Stimulated activated CD8-positive, alpha-beta memory T cell treated with anti-CD3 and anti-CD28 coated beads, Interleukin-15, amount 100 ng/mL, for 48 hours (primary cell): ENCODE data around the gene CARD14.
"Not testable (repeated sequence)": the region's sequence is repeated elsewhere in the genome, so short reads cannot be mapped to it uniquely, and the experiment has no call there.

Experiments
- DNase-seq, 2 donors: peaks; one replicate each; pipeline ENCODE4 v3.0.0-alpha.2; 2020; ENCODE audit warnings: low read depth in 2 of 2

CARD14 gene

GRCh38 chr17:80223838-80224497 lies 54.1 kb downstream of the CARD14 start:
- no peak for DNase-seq

DNA sequence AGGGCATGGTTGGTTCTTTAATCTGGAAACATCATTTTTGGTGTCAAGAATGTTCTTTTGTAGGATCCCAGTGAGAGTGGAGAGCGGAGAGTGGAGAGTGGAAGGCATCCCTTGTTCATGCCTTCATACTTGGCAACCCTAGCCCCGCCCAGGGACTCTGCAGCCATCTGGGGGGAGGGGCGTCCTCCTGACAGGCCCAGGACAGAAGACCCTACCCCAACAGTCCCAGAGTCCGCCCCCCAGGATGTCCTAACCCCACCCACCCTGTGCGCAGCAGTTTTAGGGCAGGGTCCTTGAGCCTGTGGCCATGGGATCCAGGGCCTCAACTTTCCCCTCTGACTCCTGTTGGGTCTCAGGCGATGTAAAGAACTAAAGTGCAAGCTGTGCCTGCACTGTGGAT lies 54.9 kb downstream of the CARD14 start:
- DNase-seq, result no peak

- DNase-seq, result no peak
These were observed 55.4 kb downstream of the CARD14 start for GRCh38 chr17:80225230-80225629.

- DNase-seq, result no peak
These were observed 57.3 kb downstream of the CARD14 start for GRCh38 chr17:80227156-80227555.

- DNase-seq, result no peak
These were observed 57.8 kb downstream of the CARD14 start for GRCh38 chr17:80227666-80228065.

GRCh38 chr17:80228477-80228876 lies 58.6 kb downstream of the CARD14 start:
- DNase-seq, result no peak

DNA sequence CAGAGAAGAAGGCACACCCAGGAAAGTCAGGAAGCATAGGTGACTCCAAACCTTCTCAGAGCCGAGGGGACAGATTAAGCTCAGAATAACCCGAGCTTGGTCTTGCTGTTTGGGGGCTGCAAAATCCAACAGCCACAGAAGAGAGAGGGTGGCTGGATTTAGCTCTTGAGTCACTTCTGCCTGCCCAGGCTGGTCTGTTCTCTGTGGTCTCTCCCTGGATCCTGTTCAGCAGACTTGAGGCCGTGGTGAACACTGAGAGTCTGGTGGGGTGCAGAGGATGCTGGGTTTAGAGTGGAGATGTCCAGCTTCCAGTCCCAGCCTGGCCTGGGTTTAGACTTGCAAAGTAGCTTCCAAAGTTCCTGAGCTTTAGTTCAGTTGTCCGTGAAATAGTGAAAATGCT lies 59.2 kb downstream of the CARD14 start:
- DNase-seq, result no peak

DNA sequence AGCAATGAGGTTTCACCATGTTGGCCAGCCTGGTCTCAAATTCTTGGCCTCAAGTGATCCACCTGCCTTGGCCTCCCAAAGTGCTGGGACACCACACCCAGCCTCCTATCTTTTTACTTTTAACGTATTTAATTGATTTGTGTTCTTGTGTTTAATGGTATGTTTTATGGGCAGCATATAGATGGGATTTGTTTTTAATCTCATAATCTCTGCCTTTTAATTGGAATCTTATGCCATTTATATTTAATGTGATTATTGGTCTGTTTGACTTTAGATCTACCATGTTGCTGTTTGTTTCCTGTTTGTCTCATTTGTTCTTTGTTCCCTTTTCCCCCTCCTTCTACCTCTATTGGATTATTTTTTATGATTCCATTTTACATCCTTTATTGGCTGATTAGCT lies 62.6 kb downstream of the CARD14 start:
- DNase-seq, result no peak

GRCh38 chr17:80233202-80233601 lies 63.4 kb downstream of the CARD14 start:
- DNase-seq, result no peak

DNA sequence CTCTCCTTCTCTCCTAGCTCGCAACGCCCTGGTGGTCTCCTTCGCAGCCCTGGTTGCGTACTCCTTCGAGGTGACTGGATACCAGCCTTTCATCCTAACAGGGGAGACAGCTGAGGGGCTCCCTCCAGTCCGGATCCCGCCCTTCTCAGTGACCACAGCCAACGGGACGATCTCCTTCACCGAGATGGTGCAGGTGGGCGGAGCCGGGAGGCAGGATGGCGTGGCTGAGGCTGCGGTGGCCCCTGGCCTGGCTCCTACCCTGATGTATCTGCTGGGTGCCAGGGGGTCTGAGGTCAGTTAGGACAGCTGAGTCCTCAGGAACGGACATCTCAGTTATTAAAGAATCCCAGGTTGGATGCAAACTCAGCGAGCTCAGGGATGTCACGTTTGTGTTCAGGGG lies 67.1 kb downstream of the CARD14 start:
- DNase-seq, result no peak

GRCh38 chr17:80237386-80237785 lies 67.6 kb downstream of the CARD14 start:
- no peak for DNase-seq

GRCh38 chr17:80242505-80242904 lies 72.7 kb downstream of the CARD14 start:
- no peak for DNase-seq

DNA sequence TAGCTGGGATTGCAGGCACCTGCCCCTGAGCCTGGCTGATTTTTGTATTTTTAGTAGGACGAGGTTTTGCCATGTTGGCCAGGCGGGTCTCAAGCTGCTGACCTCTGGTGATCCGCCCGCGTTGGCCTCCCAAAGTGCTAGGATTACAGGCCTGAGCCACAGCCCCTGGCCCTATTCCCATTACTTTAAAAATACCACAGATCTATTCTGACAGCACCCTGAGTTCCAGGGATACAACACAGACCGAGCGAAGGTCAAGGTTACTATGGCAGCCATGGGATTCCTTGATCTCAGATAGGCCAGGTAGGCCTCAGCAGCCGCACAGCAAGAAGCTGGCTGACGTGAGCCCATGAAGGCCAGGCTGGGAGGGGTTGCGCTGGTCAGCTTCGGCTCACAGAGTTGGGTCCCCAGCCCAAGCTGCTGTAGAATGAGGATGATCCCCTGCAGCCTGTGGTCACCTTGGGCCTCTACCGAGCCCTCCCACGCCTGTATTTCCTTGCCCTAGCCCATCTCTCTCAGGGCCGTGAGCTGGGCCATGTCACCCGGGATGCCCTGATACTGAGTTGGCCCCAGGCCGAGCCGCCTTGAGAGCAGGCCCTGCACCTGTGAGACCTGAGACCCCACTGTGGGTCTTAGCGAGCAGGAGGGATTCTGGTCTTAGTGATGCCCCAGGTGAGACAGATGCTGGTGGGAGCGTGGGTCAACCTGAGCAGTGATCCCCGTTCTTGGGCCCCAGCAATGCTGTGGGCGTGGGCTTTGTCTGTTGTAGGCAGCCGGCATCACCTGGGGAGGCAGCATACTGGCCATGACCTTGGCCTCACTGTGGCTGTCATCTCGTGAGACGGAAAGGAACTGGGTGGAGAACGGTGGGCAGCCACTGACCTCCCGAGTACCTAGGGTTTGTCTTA lies 74.0 kb downstream of the CARD14 start:
- DNase-seq, result no peak

- not testable (repeated sequence) for DNase-seq
These were observed 74.6 kb downstream of the CARD14 start for GRCh38 chr17:80244448-80244847.

- DNase-seq, result no peak
These were observed 75.2 kb downstream of the CARD14 start for GRCh38 chr17:80244871-80245509.

DNA sequence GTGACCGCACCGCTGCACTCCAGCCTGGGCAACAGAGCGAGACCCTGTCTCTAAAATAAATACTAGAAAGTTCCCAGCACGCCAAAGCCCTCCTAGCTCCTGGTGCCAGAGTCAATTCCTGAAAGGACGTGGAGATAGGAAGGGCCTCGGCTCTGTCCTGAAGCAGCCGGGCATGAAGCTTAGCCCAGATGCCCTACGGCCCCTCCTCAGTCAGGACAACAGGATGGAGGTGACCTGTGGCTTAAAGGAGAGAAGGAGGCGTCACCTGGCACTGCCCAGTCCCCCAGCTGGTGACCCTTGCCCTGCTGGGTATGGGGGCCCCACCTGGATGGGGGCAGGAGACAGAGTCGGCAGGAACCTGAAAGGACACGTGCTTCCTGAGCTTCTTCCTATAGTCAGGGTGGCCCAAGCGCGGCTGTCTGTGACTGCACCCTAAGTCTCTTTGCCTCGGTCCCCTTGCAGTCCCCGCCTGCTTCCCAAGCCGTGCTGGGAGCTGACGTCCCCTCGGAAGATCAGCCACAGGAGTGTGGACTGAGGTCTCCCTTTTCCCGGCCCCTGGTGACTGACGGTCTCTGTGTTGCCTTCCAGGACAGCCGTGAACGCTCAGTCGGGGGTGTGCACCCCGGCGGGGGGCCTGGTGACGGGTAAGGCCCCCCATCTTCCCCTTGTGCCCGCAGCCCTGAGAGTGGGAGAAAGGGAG lies 75.9 kb downstream of the CARD14 start:
- DNase-seq, result no peak

DNA sequence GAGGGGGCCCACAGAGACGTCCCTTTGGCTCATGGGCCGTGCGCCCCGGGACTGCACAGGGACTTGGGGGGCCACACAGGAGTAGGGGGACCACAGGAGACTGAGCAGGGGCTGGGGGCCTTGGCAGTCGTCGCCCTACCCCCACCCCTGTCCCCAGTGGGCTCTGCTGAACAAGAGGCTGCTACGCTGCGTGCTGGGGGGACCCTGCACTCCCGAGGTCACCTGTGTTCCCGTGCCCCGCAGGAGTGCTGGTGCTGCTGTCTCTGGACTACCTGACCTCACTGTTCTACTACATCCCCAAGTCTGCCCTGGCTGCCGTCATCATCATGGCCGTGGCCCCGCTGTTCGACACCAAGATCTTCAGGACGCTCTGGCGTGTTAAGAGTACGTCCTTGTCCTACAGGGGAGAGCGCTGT lies 76.4 kb downstream of the CARD14 start:
- no peak for DNase-seq

DNA sequence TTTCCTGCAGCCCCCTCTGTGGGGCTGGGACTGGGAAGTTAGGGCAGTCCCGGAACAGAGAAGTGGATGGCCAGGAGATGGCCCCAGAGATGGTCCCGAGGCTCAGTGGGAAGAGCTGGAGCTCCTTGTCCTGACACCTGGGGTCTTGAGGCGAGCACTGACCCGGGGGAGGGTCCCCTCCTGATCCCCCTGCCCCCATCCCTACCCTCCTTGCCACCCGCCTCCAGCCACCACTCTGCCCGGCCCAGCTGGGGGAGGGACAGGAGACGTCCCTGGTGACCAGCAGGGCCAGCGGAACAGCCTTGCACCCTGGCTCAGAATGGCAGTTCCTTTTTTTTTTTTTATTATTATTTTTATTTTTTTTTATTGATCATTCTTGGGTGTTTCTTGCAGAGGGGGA lies 76.9 kb downstream of the CARD14 start:
- no peak for DNase-seq

DNA sequence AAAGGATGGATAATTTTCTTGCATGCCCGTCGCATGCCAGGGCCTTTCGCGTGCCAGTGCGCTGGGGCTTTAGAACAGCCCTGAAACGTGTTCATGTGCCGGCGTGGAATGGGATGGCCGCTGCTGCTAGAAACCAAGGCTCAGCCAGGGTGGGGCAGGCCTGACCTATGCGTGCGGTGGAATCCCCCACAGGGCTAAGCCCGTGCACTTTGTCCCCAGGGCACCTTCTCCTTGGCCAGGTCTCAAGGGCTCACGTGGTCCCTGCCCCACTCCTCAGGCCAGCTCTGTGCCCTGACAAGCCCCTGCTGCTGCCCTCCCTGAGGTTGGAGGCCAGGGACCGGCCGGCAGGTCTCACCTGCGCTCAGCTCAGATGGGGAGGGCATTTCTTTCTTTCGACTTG lies 77.7 kb downstream of the CARD14 start:
- DNase-seq, result no peak

DNA sequence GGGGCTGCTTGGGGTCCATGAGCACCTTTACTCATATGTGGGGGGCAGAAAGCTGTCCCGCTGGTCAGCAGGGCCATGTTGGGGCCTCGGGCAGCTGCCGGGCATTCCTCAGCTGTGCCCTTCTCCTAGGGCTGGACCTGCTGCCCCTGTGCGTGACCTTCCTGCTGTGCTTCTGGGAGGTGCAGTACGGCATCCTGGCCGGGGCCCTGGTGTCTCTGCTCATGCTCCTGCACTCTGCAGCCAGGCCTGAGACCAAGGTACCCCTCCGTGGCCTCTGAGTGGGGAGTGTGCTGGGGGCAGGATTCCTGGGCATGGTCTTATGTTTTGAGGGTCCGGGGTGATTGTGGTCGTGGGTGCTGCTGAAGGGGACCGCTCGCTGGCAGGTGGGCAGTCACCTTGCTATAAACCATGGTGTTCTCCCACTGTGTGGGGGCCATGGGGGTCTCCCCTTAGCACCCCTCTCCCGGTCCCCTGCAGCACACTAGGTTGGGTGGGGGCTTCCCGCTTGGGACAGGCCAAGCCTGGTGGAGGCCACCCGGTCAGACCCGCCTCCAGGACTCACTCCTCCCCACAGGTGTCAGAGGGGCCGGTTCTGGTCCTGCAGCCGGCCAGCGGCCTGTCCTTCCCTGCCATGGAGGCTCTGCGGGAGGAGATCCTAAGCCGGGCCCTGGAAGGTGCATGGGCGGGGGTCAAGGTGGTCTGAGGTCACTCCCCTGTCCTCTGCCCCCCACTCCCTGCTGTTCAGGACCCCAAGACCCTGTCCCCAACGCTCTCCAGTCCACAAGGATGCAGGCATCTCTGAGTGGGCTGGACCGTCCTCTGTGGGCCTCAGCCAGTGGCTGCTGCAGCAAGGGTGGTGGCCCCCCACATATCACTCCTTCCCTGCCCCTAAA lies 78.4 kb downstream of the CARD14 start:
- DNase-seq, result no peak
